GM19240 (cell line): Measurements from ENCODE around the gene RIOK2.
"Not testable (repeated sequence)": the region's sequence is repeated elsewhere in the genome, so short reads cannot be mapped to it uniquely, and the experiment has no call there.

Experiments used
- DNase-seq: peaks from one replicate; pipeline ENCODE4 v3.0.0; 2011; ENCODE audit warnings: low spot score; ENCODE audit not compliant: insufficient read length

RIOK2 gene

DNA sequence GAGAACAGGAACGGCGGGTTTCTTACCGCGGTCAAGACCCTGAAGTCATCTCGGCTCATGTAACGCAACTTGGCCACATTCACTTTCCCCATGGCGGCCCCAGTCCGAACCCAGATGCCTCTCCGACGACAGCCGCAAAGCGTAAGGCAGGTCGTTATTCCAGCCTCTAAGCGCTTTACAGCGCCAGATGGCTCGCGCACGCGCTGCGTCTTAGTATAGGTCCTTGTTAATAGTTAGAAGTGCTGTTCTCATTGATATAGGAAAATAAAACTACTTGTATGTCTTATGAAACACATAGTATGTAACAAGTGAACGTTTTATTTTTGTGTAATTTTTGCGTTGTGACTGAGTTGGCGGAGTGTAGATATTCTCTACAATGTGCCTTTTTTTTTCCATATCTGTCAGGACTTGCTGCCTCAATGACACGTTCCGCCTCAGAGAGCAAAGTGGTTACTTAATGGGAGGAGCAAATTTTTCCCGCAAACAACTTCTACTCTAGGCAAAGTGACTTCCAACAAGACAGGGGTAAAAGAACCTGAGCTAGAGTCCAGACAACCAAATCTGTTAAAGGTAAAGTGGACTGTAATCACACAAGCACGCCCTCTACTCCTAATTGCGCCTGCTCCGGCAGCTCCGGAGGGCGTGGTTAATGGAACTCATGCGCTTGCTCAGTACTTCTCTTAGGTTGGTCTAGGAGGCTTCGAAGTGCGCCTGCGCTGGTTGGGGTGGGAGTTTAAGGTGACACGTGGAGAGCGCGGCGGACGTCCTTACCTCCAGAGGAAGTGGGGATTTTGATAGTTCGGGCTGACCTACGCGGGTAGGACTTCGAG, at the start of gene RIOK2:
RIOK2 (minus strand) TSS at position 148 of the 830 bp plus-strand sequence; CDS start at position 92, 56 bp downstream.
- DNase-seq, result peak; percentile 71

DNA sequence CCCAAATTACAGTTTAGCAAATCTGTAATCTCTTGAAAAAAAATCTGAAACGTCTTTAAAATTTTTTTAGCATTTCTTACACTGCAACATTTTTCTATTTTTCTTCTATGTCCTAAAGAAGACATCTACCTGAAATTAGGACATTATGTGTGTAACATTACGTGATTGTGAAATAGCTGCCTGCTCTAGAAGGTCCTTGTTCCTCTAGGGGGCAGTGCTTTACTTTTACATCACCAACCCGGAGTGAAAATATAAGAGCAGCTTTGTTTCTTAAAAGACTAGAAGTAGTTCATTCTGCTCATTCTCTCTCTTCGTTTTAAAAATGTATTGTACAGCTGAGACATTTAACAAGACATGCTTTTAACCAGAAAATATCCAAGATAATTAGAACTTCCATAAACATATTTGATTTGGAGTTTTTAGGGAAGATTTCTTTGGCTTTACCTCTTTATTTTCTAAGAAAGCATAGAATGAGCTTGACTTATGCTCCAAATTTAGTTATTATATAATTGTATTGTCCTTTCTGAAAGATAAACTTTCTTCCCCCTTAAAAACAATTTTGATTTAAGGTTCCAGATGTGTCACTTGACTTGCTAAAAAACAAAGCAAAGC, 48.1 kb upstream of the RIOK2 start:
- DNase-seq, result no peak

DNA sequence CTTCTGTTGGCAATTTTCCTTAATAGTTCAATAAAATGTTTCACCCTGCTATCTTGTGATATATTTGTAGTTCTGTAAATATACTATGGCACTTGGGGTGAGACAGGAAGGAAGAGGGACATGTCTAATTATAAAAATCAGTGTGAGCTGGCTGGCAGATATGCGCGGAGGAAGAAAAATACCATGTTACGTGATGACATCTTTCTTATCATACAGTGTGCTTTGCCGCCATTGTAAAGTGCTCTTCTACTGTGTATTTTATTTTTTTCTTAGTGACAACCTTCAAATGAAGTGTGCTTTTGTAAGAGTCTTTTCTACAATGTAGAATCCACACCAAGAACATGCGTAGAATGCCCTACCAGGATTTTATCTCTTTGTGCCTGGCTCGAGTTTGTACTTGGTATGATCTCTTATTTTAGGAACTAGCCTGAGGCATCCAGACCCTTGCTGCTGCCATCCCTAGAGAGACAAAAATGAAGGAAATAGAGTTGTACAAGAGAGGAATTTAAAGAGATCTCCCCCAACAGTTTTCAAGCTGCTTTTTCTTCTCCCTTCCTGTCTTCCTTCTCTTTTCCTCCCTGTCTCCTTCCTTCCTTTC, 46.7 kb upstream of the RIOK2 start:
- DNase-seq, result no peak

DNA sequence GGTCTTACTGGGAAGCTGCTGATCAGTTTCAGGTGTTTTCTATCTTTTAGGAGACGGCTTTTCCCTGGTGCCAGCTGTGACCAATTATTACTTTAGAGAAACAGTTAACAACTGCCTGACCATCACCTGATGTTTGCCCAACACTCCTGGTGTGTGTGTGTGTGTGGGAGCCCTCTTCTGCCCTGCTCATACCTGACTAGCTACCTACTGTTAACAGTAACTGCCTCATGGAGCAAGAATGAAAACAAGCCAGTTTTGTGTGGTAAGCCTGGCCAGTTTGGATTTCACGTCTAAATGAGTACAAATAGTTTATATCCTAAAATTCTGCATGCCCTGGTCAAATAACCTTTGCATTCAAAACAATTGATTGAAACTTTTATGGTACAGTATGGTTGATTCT, 46.1 kb upstream of the RIOK2 start:
- DNase-seq, result no peak

GRCh38 chr5:97225222-97225621, 42.2 kb upstream of the RIOK2 start:
- no peak for DNase-seq

- DNase-seq, result no peak
Observed at GRCh38 chr5:97224112-97224750, 41.2 kb upstream of the RIOK2 start.

DNA sequence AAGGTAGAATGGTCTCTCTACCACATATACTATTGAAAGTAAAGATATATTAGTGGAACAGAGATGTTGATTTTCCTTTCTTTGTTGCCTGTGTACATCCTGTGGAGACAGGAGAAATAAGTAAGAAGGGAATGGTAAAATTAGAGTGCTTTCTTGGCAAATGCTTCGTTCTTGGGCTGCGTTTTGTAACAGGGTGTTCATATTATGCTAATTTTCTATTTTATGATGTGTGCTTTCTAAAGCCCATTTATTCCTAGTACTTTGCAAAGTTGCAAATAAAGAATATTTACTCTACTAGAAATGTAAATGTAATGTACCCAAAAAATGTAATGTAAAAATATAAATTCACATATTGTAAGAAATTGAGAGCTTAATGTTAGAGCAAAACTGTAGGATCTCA, 40.5 kb upstream of the RIOK2 start:
- DNase-seq, result no peak

DNA sequence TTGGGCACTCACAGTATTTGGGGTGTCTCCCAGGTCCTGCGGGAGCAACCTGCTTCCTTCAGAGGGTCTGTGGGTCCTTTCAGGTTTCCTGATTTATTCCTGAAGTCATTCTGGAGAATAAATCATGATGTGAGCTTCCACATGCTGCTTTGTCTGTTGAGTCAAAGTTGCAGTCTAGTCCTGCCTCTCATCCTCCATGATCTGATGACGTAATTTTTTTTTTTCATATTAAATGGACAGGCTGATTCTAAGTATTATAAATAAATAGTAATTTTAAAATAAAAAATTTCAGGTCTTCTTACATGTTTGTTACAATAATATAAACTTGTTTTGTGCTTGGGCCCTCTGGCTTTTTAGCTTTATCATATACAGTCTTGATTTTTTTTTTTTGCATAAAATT, 26.3 kb upstream of the RIOK2 start:
- DNase-seq, result no peak

DNA sequence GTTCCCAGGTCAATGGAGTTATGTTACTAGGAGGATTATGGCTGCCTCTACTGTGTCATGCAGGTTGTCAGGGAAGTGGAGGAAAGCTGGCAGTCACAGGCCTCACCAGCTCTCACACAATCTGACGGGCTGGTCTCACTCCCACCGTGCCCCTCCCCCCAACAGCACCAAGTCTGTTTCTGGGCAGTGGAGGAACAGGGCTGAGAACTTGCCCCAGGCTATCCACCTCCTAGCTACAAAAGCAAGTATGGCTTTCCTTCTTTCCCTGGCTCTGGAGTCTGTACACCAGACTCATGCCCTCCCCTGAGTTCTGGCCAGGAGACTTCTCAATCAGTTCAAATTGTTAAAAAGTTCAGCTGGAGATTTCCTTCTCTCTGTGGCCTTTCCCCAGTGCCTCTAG, 25.7 kb upstream of the RIOK2 start:
- no peak for DNase-seq

DNA sequence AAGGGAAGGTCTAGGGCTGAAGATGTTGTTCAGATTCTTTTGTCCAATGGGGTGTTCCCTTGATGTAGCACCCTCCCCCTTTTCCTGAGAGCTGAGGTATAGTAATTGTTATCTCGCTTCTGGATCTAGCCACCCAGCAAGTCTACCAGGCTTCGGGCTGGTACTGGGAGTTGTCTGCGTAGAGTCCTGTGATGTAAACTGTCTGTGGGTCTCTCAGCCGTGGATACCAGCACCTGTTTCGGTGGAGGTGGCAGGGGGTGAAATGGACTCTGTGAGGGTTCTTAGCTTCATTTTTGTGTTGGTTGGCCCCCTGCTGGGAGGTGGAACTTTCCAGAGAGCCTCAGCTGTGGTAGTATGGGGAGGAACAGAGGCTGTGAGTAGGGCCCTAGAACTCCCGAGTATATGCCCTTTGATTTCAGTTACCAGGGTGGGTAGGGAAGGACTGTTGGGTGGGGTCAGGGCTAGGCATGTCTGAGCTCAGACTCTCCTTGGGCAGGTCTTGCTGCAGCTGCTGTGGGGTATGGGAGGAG, 25.2 kb upstream of the RIOK2 start:
- no peak for DNase-seq

DNA sequence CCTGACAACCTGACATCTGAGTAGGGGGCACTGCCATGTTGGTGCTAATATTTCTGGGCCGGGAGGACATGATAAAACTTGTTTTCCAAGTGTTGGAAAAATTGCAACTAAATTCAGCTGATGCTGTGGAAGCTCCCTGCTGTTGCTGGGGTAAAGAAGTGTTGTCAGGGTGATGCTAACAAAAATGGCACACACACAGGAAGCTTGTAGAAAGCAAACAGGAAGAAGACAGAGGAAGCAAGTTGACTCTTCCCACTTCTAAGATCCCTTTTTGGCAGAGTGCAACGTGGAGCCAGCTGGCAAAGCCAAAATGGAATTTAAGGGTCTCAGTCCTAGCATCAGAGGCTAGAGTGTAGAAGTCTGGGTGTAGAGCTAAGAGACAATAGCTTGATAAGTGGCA, 11.3 kb upstream of the RIOK2 start:
- DNase-seq, result no peak

DNA sequence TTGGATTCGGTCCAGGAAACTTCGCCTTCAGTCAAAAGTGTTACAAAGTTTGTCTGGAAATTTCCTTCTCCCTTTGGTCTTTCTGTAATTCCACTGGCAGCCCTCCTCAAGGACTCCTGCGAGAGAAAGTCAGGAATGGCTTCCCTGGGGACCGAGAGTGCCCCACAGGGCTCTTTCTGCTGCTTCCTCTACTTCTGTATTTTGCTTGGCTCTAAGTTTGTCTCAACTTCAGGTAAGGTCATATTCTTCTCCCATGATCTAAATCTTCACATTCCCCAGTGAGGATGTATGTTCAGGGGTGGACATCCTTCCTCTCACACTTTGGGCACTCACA, 10.3 kb upstream of the RIOK2 start:
- DNase-seq, result no peak

- no peak for DNase-seq
Observed at GRCh38 chr5:97192580-97193354, 9.7 kb upstream of the RIOK2 start.

GRCh38 chr5:97191893-97192292, 8.8 kb upstream of the RIOK2 start:
- DNase-seq, result no peak

- DNase-seq, result not testable (repeated sequence)
Observed at GRCh38 chr5:97189523-97189922, 6.5 kb upstream of the RIOK2 start.

DNA sequence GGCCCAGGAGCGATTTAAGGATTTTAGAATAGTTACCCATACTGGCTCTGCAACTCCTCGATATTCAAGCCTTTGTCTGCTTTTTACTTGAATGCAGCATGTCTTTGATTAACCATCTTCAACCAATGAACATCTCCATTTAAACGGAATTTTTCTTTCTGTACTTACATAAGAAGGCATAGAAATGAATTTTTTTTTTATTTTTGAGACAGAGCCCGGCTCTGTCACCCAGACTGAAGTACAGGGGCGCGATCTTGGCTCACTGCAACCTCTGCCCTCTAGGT, 825 bp upstream of the RIOK2 start:
- no peak for DNase-seq

DNA sequence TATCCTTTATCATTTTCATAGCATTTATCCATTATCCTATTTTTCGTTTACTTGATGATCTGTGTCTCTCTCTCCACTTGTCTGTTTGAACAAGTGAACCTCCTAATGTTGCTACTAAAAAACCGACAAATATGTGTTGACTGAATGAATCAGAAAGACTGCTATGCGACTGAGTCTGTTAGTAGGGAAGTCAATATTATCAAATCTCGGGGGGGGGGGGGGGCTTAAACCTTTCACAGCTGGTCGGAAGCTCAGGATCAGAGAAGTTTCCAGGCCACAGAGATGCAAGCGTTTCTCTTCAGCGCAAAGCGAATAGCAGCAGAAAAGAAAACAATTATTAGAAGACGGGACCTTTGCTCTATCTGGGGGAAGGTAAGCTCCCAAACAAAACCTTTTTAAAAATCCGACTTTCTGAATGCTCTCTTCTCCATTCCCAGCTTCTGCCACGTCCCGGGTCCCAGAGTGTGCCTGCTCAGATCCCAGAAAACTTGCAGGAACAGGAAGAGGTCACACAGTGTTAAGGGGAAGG, 412 bp downstream of the RIOK2 start:
- DNase-seq, result no peak

DNA sequence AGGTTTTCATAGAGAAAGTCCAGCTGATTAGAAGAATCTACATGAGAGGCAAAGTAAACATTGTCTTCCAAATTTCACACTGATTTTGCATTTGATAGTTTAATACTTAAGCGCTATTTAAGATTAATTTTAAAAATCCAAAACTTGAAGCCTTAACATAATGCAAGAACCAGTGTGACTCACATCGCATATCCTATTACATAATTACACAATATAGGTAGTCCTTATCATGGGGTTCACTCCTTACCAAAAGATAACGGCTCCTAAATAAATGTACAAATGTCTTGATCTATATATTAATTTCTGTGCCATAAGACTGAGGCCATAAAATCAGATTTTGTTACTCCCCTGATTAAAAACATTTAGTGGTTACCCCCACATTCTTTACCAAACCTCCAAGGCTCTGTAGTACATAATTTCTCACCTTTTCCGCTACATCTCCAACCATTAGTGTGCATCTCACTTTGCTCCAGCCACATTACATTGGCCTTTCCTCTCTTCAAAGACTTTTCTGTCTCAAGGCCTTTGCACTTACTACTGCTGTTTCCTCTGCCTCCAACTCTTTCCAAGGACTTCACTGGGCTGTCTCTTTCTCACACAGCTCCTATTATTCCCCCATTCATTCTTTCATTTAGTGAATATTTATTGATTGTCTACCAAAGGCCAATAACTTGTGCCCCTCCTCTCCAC, 1.0 kb downstream of the RIOK2 start:
- DNase-seq, result no peak

DNA sequence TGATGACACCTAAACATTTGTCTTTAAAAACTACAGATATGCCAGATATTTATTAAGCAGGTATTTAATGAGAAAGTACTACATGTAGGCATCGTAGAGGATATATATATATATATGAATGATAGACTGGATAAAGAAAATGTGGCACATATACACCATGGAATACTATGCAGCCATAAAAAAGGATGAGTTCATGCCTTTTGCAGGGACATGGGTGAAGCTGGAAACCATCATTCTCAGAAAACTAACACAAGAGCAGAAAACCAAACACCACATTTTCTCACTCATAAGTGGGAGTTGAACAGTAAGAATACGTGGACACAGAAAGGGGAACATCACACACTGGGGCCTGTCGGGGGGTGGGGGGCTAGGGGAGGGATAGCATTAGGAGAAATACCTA, 3.6 kb downstream of the RIOK2 start:
- DNase-seq, result not testable (repeated sequence)

GRCh38 chr5:97172227-97172626, 10.8 kb downstream of the RIOK2 start:
- no peak for DNase-seq

DNA sequence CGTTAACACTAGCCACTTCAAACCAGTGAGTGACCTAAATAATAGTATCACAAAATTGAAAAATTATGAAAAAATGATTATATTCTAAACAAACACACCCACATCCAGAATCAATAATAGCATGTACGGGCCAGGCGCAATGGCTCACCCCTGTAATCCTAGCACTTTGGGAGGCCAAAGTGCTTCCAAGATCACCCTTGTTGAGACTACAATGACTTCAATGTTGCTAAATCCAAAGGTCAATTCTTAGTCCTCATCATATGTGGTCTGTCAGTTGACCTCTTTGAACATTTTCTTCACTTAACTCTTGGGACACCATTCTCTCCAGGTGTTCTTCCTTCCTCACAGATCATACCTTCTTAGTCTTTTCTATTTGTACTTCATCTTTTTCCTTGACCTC, 11.3 kb downstream of the RIOK2 start:
- no peak for DNase-seq
